Kasumi-1 (cell line): ENCODE measurements around the gene C3orf20.
A peak's percentile ranks its signal among the peaks of the same experiment; 100 is the strongest.
"Not testable (repeated sequence)": the region's sequence is repeated elsewhere in the genome, so short reads cannot be mapped to it uniquely, and the experiment has no call there.

Experiments used
- DNase-seq, 2 experiments: peaks; one replicate each; lab custom pipeline; 2025; lab: John Stamatoyannopoulos, UW

Gene C3orf20

DNA sequence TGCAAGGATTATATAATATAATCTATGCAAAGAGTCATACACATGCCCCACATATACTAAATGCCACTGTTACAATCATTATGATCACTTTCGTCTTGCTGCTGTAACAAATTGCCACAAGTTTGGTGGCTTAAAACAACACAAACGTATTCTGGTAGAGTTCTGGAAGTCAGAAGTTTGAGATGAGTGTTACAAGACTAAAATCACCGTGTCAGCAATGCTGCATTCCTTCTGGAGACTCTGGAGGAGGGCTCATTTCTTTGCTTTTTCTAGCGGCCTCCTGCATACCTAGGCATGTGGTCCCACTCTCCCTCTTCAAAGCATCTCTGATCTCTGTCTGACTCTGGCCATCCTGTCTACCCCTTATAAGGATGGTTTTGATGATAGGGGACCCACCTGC is 24.7 kb upstream of the C3orf20 start:
- DNase-seq = no peak

DNA sequence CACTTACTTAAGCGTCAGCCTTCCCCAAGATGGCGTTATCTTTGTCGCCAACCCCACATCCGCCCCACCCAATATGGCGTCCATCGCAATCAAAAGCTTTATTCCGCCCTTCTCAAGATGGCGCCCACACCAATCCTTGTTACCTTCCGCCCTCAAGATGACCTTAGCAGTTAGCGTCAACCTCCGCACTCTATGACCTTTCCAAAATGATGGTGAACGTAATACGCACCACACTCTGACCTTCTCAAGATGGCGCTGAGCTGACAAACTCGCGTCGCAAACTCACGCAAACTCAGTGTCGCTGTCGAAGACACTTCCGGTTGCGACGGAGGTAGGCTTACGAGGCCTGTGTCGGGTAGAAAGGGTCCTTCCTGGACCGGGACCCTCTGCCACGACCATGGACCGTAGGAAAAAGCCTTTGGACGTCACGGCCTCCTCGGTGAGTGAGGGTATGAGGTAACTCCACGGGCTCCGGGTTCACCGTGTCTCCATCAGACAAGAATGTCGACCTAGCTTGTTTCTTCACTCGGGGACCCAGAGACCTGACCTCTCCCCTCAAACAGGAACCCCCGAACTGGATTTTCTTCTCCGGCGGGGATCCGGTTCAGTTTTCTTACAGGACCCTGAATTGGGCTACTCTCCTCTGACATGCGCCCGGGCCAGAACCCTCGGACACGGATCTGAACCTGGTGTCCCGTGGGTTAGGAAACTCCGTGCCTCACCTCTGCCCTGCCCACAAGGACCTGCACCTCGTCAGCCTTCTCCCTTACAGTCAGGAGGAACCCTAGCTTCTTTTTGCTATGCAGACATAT is 23.3 kb upstream of the C3orf20 start, which contains the start of gene CCDC174:
CCDC174 (plus strand) TSS at position 323 of the 812 bp plus-strand sequence; CDS start at position 398, 75 bp downstream.
- peak; percentile 99 for DNase-seq

DNA sequence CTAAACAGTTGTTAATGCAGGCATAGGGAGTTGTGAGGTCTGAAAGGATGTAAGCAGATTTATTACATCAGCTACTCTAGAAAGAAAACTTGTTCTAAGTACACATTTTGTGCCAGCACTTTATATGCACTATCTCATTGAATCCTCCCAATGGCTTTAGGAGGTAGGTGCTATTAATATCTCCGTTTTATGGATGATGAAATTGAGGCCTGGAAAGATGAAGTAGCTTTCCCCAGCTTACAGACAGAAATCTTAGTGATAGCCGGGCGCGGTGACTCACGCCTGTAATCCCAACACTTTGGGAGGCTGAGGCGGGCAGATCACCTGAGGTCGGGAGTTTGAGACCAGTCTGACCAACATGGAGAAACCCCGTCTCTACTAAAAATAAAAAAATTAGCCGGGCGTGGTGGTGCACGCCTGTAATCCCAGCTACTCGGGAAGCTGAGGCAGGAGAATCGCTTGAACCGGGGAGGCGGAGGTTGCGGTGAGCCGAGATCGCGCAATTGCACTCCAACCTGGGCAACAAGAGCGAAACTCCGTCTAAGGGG is 22.5 kb upstream of the C3orf20 start:
- DNase-seq = not testable (repeated sequence)

DNA sequence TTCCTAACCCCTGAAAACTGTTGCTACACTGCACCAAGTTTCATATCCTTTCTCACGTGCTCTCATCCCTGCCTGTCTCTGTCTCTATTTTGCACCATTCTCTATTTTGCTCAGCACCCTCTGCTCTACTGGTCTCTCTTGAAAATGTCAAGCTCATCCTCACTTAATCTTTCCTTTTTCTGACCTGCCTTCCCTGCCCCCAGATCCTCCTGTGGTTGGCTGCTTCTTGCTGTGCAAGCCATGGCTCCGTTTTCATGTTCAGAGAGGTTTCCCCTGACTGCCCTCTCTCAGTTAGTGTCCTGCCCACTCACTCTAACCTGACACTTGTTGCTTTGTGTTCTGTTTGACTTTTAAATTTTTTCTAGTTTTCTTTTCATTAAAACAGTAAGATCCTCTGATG is 17.4 kb upstream of the C3orf20 start:
- no peak for DNase-seq

DNA sequence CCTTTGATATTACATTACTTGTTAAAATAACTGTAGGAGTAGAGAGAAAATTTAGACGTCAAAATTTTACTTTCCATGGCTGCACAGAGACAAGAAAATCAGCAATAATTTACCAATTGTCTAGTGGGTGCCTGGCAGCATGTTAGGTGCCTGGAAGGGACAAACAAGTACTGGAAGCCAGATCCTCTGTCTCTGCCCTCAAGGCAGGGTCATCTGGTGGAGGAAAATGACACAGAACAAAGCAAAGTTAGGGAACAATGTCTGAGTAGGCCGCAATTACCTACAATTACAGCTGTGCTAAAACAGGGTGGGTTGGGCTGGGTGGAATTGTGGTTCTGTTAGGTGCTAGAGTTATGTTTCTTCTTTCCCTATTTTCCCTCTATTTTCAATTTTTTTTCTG is 16.0 kb upstream of the C3orf20 start:
- DNase-seq = no peak

DNA sequence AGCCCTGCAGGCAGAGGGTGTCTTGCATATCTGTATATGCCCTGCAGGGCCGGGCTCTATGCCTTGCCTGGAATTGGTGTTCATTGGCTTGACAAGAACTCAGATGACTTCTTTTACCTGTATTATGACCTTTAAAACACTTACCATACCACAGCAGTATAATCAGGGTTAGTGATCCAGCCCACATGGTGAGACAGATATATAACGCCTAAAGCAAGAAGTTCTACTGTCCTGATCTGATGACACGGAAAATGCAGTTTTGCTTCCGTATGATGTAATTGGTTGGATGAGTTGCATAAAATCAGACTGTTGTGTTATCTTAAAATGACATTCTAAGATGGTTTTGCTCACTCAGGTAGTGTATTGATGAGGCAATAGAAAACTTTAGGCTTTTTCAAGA is 14.0 kb upstream of the C3orf20 start:
- no peak for DNase-seq

DNA sequence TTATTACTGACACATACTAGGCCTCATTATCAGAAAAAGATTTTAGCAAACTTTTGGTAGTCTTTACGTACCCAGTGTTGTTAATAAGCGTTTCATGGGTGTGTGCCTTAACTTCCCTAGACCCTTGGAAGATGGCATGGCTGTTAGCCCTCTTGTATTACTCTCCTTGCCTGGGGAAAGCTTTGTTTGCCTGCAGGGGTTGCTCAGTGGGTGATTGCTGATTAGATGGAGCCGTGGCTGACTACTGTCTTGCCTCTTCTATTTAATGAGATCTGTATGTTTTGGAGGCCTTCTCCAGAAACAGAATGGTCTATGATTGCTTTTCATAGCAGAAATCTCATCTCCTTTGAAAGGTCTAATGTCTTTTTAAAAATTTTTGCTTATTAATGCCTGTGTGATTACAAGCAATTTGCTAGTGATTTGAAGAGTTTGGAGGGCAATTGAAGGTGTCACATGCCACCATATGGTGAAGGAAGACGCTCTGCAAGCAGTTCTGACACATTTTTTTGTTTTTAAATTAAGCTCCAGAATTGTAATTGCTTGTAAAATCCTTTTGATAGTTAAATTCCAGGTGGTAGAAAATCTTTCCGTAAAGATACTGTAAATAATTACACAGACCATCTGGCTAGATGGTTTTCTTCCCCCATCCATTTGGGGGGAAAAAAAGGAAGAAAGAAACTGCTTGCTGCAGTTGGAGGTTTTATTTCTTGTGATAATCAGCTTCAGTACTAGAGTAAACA is 11.4 kb upstream of the C3orf20 start:
- DNase-seq = no peak

DNA sequence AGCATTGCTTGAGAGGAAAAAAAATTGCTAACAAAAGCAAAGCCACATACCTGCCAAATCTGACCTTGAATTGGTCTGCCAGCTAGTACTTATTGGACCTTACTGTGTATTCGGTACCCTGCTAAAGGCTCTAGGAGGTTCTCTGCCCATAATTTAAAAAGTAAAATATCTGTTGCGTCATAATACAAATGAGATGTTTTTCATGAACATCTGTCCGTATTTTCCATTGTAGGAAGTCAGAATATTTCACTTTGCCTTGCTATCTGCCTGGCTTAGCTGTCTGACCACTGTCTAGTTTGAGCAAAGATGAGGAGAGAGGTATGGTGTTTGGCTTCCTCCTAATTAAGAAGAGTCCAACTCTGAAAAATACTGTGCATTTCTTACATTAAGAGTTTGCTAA is 10.8 kb upstream of the C3orf20 start:
- no peak for DNase-seq

DNA sequence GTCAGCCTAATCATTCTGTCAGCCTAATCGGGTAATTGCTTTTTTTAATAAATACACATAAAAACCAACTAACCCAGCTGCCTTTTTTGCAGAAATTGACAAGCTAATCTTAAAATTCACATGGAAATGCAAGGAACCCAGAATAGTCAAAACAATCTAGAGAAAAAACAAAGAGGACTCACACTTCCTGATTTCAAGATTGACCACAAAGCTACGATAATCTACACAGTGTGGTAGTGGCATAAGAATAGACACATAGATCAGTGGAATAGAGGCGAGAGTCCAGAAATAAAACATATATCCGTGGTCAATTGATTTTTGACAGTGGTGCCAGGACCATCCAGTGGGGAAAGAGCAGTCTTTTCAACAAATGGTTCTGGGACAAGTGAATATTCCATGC is 2.4 kb upstream of the C3orf20 start:
- peak in 1 of 2 experiments; percentile 13 for DNase-seq

DNA sequence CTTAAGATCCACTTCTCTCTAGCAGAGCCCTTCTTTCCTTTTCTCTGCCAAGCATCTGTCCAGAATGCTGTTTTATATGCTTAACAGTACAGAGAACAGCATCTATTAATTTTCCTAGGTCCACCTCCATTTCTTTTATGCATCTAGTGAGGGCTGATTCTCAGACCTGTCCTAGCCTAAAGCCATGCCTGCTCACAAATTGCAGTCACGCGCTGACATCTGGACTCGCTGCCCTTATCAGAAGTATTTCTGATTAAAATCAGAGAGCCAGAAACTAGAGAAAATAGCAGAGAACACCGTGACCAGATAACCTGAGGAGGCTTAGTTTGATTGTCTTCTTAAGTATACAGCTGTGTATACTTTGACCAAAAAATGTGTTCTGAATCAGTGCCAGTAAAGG is 1.9 kb downstream of the C3orf20 start:
- DNase-seq = no peak

DNA sequence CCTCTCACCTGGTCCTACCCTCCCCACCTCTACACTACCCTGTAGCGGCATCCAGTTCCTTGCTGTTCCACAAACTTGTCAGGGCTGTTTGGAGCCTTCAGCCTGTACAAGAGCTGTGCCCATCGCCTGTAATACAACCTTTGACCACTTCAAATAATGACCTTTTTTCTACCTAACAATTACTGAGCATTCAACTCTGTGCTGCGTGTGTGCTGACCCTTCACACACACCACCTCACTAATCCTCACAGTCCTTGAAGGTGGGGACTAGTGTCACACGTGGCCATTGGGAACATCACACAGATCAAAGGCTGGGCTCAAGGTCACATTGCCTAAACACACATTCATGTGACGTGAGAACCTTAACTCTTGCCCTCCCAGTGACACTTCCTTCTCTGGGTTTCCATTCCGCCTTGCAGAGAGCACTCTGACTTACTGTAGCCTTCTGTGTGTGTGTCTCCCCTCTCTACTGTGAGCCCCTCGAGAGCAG is 3.1 kb downstream of the C3orf20 start:
- no peak for DNase-seq

DNA sequence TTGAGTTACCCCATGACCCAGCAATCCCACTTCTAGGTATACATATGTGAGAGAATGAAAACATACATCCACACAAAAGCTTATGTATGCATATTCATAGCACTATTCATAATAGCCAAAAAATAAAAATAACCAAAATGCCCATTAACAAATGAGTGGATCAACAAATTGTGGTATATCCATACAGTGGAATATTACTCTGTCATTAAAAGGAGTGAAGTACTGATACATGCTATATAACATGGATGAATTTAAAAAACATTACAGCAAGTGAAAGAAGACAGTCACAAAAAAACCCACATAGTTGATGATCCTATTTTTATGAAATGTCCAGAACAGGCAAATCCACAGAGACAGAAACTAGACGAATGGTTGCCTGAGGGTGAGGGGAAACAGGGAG is 5.2 kb downstream of the C3orf20 start:
- no peak for DNase-seq

DNA sequence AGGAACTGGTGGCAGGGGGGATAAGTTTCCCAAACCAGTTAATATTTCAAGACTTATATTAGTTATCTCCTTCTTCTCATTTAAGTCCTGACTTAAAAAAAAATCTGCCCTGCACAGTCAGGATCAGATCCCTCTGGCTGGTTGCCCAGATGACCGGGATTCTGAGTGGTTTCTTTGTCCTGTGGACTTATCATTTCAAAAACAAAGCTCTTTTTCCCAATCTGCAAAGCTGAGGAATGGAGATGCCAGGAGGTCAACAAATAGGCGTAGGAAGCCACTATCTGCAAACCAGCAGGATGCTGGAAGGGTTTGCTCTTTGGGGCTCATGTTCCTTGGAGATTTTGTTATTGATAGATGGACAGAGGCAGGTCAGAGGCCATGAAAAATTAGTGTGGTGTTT is 5.8 kb downstream of the C3orf20 start:
- no peak for DNase-seq

DNA sequence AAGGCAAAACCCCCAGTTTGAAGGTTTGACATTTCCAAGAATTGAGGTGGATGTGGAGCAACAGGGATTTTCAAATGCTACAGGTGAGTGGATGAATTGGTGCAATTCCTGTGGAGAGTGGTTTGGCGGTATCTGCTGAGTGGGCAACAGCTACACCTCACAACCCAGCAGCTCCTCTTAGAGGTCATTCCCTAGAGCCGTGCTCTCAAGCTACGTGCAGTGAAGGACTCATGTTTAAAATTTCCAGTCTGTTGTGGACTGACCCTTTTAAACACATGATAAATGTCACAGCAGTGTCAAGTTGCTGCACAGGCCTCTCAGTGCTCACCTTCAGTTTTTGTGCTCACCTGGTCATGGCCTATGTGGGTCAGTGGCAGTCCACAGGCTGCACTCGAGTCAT is 9.5 kb downstream of the C3orf20 start:
- DNase-seq = no peak

DNA sequence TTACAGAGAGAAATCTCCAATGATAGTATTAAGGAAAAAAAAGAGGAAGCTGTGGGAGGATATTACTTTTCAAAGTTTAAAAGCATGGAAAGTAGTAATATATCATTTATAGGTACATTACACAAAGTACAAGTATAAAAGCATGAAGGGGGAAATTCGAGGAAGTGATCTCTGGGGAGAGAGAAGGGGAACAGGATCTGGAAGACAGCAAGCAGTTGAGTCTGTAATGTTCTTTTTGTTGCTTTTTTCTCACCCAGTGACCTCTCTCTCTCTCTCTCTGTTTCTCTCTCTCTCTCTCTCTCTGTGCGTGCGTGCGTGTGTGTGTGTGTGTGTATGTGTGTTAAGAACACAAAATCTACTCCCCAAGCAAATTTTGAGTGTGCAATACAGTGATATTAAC is 10.2 kb downstream of the C3orf20 start:
- DNase-seq = peak; percentile 41 to 48

DNA sequence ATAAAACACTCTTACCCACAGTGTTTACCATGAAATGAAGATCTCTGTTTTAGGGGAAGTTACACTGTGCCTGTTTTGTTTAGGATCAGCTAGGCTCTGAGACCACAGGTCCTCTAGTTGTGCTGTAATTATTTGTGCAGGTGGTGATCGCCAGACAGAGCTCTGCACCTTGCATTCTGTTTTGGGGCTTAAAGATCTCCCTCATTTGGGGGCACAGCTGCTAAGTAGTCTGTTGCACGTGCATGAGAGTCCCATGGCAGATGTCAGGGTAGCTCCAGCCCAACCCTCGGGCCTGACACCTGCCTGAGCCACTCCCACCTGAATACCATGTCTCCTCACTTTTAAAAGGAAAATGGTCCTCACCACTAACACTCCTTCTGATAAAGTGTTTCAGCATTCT is 12.4 kb downstream of the C3orf20 start:
- no peak for DNase-seq

DNA sequence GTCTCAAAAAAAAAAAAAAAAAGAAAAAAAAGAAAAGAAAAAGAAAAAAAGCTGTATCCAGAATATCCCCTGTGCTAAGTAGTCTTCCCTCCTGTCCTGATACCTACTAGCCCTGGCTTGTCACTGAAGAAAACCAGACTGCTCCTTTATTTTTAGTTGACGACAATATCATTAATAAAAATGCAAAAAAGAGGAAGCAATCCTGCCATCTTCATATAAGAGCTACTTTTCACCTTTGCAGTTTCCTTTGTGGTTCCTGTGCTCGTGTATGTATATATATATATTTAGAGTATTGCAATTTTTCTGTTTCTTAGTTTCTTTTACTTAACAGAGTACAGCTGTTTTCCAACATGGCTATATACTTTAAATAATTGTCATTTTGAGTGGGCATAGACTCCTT is 13.6 kb downstream of the C3orf20 start:
- DNase-seq = peak; percentile 54 to 66

DNA sequence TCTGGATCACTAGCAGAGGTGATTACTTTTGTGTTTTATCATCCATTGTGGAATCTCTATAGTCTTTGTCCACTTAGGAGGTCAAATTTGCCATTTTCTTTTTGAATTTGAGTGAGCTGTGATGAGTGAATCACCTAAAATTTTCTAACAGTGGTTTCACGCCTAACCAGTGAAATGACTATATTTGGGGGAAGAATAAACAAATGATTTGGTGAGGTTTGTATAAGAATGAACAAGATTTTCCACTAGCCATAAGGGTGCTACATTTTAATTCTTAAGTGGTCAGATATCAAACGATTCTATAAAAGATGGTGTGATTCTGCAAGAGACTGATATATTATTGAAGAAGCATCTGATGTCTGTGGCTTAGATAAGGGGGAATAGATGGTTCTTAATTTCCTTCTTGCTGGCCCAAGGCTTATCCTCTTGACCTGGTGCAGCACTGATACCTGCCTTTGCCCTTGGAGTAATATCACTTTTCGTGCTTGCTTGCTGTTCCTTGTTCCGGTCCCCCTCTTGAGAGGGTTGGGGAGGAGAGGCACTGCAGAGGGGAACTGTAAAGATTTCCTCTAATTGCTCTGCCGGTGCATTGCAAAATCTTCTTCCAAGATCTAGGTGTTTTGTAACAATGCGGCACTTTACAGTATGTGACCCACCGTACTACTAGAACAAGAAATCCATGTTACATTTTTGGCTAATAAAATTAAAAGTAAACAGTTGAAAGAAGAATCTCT is 14.5 kb downstream of the C3orf20 start:
- peak; percentile 11 to 16 for DNase-seq

DNA sequence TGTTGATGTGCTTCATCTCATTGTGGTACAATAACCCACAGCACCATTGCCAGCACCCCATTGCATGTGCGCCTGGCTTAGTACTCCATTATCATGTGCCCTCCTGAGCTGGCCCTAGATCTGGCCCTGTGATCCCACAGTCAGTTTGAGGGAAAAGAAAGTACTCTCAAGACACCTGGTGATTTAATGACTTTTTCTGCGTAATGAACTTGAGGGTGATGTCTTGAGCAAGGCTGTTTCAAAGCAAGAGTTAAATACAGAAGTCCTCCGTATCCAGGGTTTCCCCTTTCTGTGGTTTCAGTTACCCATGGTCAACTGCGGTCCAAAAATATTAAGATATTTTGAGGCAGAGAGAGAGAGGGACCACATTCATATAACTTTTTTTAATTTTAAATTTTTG is 16.3 kb downstream of the C3orf20 start:
- peak; percentile 7 to 20 for DNase-seq

DNA sequence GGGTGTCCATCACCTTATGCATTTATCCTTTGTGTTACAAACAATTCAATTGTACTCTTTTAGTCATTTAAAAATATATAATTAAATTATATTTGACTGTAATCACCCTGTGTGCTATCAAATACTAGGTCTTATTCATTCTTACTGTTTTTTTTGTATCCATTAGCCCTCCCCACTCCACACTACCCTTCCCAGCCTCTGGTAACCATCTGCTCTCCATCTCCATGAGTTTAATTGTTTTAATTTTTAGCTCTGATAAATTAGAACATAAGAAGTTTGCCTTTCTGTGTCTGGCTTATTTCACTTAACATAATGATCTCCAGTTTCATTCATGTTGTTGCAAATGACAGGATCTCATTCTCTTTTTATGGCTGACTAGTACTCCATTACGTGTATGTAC is 16.8 kb downstream of the C3orf20 start:
- DNase-seq = no peak

DNA sequence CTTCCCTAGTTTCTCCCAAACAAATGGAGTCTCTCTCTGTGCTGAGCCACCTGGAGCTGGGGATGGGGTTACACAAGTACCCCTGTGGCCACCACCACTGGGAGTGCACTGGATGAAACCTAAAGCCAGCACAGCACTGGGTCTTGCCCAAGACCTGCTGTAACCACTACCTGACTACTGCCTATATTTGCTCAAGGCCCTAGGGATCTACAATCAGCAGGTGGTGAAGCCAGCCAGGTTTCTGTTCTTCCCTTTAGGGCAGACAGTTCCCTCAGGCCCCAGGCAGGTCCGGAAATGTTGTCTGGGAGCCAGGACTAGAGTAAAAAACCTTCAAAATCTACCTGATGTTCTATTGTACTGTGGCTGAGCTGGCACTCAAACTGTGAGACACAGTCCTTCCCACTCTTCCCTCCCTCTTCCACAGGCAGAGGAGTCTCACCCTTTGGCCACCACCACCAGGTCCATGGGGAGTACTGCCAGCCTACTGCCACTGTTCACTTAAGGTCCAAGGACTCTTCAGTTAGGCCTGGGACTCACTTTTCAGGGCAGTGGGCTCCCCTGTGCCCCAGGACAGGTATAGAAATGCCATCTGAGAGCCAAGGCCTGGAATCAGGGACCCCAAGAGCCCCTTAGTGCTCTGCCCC is 23.8 kb downstream of the C3orf20 start:
- no peak for DNase-seq

DNA sequence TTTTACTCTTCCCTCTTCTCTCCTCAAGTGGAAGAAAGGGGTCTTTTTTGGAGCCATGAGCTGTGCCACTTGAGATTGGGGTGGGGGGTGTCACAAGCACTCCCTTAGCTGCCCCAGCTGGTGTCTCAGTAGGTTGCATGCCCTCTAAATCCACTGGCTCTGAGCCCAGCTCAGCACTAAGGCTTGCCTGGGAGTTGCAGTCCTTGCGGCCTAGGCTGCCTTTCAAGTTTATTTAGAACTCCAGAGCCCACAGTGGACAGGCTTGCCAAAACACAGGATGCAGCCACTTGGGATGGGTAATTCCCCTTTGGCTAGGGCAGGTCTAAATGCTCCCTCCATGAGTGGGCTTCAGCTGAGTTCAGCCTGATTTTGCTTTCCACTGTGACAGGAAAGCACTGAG is 24.7 kb downstream of the C3orf20 start:
- no peak for DNase-seq
